ENCODE measurements around the gene EMC6. TPM values are rescaled to one million over a fixed set of nuclear protein-coding genes. Genes with fewer than 3 reads are reported as not detected.

The EMC6 gene
- 16.0 and 20.6 TPM in 2 replicates for total RNA-seq

DNA sequence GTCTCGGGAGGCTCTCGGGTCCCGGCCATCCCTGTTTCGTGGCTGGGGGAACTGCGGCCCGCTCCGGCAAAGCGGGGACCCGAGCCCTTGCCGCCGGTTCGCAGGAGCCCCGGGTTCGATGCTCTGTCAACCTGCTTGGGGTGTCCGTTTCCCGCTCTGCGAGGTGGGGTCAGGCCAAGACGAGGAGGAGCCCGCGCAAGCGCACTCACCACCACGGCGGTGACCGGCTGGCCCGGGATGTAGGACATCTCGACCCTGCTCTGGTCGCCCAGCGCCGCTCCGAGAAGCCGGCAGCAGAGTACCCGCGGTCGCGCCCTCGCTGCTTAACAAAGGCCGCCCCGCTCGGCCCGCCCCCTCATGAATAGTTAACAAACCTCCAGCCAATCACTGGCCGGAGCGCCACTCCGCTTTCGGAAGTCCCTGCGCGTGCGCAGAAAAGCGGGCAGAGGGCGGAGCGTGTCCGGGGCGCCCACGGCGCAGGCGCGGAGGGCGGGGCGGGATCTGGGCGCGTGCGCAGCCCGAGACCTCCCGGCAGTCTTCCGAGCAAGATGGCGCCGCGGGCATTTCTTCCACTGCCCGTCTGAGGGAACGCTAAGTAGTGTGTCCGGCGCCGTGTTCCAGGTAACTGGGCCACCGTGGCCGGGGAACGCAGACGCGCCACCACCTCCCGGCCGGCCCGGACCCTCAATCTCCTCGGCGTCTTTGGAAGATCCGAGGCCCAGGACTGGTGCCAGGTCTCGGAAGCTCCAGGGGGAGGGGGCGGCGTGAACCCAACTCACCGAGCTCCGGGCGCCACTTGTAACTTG is at the start of gene EMC6, which contains the start of gene TAX1BP3:
Gene EMC6 (plus strand): TSS at position 534 of the 806 bp plus-strand sequence. CDS start 335 bp downstream, outside the sequence.
Gene TAX1BP3 (minus strand): TSS at position 300 of the 806 bp plus-strand sequence. CDS start 52 bp downstream, at position 248.

DNA sequence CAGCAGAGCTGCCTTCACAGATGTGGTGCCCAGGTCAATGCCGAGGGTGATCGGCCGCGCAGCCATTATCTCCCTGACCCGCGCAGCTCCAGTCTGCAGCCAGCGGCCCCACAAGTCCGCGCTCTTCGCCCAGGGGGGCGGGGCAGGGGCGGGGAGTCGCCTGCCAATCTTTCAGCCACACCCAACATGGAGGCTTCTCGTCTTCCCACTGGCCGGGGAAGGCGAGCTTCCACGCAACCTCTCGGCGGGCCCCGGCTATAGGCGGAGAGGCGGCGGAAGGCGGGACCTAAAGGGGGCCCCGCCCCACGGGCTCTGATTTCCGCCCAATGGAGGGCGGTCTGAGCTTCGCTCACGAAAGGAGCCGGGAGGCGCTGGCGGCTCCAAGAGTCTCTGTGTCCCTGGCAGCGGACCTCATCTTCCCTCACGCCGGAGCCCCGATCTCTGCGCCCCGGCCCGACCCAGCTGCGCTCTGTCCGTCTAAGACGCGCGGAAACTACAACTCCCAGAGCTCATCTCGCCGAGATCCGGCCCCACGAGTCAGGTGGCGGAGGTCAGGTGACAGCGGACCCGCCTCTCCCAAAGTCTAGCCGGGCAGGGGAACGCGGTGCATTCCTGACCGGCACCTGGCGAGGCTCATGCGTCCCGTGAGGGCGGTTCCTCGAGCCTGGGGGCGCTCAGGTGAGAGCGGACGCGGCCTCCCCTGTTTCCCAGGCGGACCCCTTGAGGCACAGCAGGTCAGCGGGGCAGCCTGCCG is 32.3 kb upstream of the EMC6 start, which contains the start of the genes CTNS and SHPK:
Gene CTNS (plus strand): TSS at position 607 of the 754 bp plus-strand sequence. CDS start 3,447 bp downstream, outside the sequence.
Gene SHPK (minus strand): TSS at position 97 of the 754 bp plus-strand sequence. CDS start 31 bp downstream, at position 66.

DNA sequence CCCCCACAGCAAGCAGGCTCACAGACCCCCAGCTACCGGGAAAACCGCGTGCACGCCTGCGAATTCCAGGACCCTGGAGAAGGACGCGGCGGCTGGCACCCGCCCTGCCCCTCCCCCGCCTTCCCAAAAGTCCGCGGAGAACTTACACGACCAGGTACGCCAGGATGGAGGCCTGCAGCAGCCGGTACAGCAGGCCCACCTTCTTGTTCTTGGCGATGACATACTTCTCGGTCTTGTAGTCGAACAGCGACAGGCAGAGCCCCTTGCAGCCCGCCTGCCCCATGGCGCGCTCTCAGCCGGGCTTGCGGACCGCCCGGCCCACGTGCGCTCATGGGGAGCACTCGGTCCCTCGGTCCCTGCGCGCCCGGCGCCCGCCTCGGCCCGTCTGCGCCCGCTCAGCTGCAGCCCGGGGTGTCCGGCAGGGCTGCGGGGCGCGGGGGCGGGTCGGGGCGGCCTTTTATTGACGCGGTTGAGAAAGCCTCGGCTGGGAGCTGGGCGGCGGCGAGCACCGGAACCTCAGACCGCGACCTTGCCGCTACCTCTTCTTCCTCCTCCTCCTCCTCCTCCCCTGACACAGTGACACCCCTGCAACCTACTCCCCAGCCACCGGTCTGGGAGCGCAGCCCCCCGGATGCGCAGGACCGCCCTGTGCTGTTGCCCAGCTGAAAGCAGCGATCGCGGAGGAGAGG is 27.3 kb downstream of the EMC6 start, which contains the start of gene P2RX5:
Gene P2RX5 (minus strand): TSS at position 433 of the 689 bp plus-strand sequence. CDS start 150 bp downstream, at position 283.

Other genes starting within 250 kb of the EMC6 start
- not detected in 2 replicates for gene OR1E2, start 235.0 kb upstream of the EMC6 start, total RNA-seq
- 0.78 and 1.1 TPM in 2 replicates for gene SPATA22, start 197.0 kb upstream of the EMC6 start, total RNA-seq
- gene ASPA, start 192.8 kb upstream of the EMC6 start, total RNA-seq, result 0.98 and 1.1 TPM in 2 replicates
- gene TRPV3, start 111.0 kb upstream of the EMC6 start, total RNA-seq, result 1.1 and 1.4 TPM in 2 replicates
- 1.4 and 1.5 TPM in 2 replicates for gene TRPV1, start 59.4 kb upstream of the EMC6 start, total RNA-seq
- 16.9 and 17.2 TPM in 2 replicates for gene SHPK, start 32.6 kb upstream of the EMC6 start, total RNA-seq
- gene CTNS, start 32.1 kb upstream of the EMC6 start, total RNA-seq, result 19.8 and 21.7 TPM in 2 replicates
- 88.9 and 89.1 TPM in 2 replicates for gene TAX1BP3, start 234 bp upstream of the EMC6 start, total RNA-seq
- gene P2RX5, start 27.3 kb downstream of the EMC6 start, total RNA-seq, result 0.37 and 1.2 TPM in 2 replicates
- 8.5 and 13.1 TPM in 2 replicates for gene HASPIN, start 55.1 kb downstream of the EMC6 start, total RNA-seq
- 7.0 and 9.8 TPM in 2 replicates for gene ITGAE, start 132.4 kb downstream of the EMC6 start, total RNA-seq
- gene NCBP3, start 177.4 kb downstream of the EMC6 start, total RNA-seq, result 13.6 and 16.8 TPM in 2 replicates
- gene CAMKK1, start 224.2 kb downstream of the EMC6 start, total RNA-seq, result 9.9 and 11.3 TPM in 2 replicates
- gene P2RX1, start 247.7 kb downstream of the EMC6 start, total RNA-seq, result not detected in 2 replicates